NCI-H1105 treated with DMSO at 0.1 percent for 48 hours (cell line): Measurements from ENCODE around the gene RNU6-9.
A peak's percentile ranks its signal among the peaks of the same experiment; 100 is the strongest.

Experiments
- DNase-seq: peaks from one replicate; lab custom pipeline; 2025; lab: John Stamatoyannopoulos, UW

Gene RNU6-9

GRCh38 chr19:936175-936546 lies 42.9 kb downstream of the RNU6-9 start:
- DNase-seq = no peak

DNA sequence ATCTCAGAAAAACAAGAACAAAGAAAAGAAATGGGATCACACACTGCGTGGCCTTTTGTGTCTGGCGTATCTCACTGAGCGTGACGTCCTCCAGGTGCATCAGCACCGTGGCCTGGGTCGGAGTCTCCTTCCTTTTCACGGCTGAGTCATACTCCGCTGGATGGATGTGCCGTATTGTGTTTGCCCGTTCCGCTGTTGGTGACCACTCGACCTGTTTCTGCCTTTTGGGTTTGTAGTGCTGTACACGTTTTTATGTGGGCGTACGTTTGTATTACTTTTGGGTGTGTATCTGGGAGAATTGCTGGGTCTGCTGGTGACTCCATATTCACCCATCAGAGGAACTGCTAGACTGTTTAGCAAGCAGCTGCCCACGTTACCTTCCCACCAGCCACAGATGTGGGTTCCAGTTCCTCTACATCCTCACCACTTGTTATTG lies 44.0 kb downstream of the RNU6-9 start:
- DNase-seq = no peak

GRCh38 chr19:938233-938923 lies 45.1 kb downstream of the RNU6-9 start:
- DNase-seq = no peak

DNA sequence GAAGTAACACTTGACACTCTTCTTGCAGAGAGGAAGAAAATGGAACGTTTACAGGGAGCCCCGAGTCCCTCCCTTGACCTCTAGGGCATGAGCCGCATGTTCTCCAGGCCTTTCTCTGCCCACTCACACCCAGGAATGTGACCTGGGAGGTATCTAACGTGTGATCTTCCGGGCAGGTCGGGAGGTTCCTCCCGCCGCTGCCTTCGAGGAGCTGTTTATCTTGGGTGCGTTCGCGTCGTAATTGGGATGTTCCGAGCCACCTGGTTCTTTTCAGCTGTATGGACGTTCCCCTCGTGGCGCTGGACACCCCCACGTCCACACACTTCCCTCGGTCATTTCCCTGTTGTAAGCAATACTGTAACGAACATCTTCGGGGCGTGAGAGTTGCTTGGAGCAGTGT lies 46.2 kb downstream of the RNU6-9 start:
- DNase-seq = no peak

GRCh38 chr19:939922-940321 lies 46.6 kb downstream of the RNU6-9 start:
- no peak for DNase-seq

GRCh38 chr19:940591-941291 lies 47.5 kb downstream of the RNU6-9 start:
- peak; percentile 89 for DNase-seq

DNA sequence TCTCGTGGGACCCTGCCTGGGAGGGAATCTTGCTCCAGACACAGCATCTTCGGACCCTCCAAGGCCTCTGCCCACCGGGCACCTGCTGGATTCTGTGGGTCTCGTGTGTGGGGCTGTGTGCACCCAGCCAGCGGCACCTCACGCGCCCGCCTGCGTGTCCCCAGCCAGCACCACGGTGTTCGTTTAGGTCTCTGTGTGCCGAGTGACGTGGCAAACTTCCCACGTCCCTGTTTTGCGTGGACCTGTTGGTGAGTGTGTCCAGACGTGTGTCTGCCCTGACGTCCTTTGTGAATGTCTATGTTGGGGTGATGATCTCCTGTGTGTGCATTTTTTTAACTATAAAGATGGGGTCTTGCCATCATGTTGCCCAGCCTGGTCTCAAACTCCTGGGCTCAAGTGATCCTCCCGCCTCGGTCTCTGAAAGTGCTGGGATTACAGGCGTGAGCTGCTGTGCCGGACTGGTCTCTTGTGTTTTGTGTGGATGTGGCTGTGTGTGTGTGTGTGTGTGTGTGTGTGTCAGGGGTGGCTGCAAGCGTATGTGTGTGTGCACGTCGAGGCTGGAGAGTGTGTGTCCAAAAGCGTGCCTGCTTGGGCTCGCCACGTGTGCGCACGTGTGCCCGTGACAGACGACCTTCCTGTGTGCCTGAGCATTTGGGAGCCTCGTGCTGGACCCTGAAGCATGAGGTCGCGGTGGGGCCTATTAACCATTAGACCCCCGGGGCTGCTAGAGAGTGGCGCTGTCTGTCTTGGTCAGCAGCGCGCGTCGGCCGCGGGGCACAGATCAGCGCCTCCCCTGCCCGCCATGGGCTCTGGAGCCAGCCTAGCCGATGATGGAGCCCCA lies 48.2 kb downstream of the RNU6-9 start:
- no peak for DNase-seq

GRCh38 chr19:942133-942645 lies 48.9 kb downstream of the RNU6-9 start:
- no peak for DNase-seq
